Neural cell (in vitro differentiated cells): Measurements from ENCODE around the gene RAET1G. TPM values are rescaled to one million over a fixed set of nuclear protein-coding genes. Genes with fewer than 3 reads are reported as not detected.
"Not testable (repeated sequence)": the region's sequence is repeated elsewhere in the genome, so short reads cannot be mapped to it uniquely, and the experiment has no call there.

ENCODE experiments used
- H2AFZ ChIP-seq: fragments of 200-600, 300-800 bp; sonication (generic), shearing (Covaris generic); 2 replicates; pipeline ENCODE4 v1.6.0; 2014; ENCODE audit warnings: low read depth, mild to moderate bottlenecking, antibody characterized with exemption, low read length, moderate library complexity
- H3F3A ChIP-seq: fragments of 200-600 bp; shearing (Covaris generic); 2 replicates; pipeline ENCODE4 v1.6.1; 2016; ENCODE audit warnings: mild to moderate bottlenecking, moderate library complexity, mixed read lengths, antibody characterized with exemption, low read length; ENCODE audit not compliant: insufficient read depth, poor library complexity, severe bottlenecking
- H3K27ac ChIP-seq: fragments of 200-600, 300-800 bp; sonication (generic), shearing (Covaris generic); 2 replicates; pipeline ENCODE4 v1.5.1; 2014; ENCODE audit warnings: mild to moderate bottlenecking, low read length, moderate library complexity
- H3K27me3 ChIP-seq: fragments of 300-800, 200-600 bp; sonication (generic), shearing (Covaris generic); 2 replicates; pipeline ENCODE4 v1.6.0; 2014; ENCODE audit warnings: mild to moderate bottlenecking, low read depth, low read length, moderate library complexity; ENCODE audit not compliant: insufficient read depth
- H3K36me3 ChIP-seq: fragments of 300-800, 200-600 bp; sonication (generic), shearing (Covaris generic); 2 replicates; pipeline ENCODE4 v1.5.1; 2014; ENCODE audit warnings: mild to moderate bottlenecking, antibody characterized with exemption, low read length, moderate library complexity; ENCODE audit not compliant: insufficient read depth
- H3K4me2 ChIP-seq: fragments of 300-800, 200-600 bp; sonication (generic), shearing (Covaris generic); 2 replicates; pipeline ENCODE4 v1.6.0; 2014; ENCODE audit warnings: mild to moderate bottlenecking, low read length
- H3K4me3 ChIP-seq: fragments of 300-800, 200-600 bp; sonication (generic), shearing (Covaris generic); 2 replicates; pipeline ENCODE4 v1.5.1; 2014; ENCODE audit warnings: mild to moderate bottlenecking, low read length, moderate library complexity
- H3K79me2 ChIP-seq: fragments of 200-600 bp; shearing (Covaris generic); replicated peaks from 2 replicates; pipeline ENCODE4 v1.6.0; 2014; ENCODE audit warnings: mild to moderate bottlenecking, low read length, moderate library complexity; ENCODE audit not compliant: insufficient read depth
- H3K9ac ChIP-seq: fragments of 300-800, 200-600 bp; sonication (generic), shearing (Covaris generic); 2 replicates; pipeline ENCODE4 v1.6.1; 2016; ENCODE audit warnings: mild to moderate bottlenecking, low read length, mixed read lengths
- H3K9me2 ChIP-seq: fragments of 200-600 bp; shearing (Covaris generic); 2 replicates; pipeline ENCODE4 v1.6.1; 2016; ENCODE audit warnings: mild to moderate bottlenecking, low read length, mixed read lengths; ENCODE audit not compliant: insufficient read depth
- H3K9me3 ChIP-seq: fragments of 200-600, 300-800 bp; sonication (generic), shearing (Covaris generic); 2 replicates; pipeline ENCODE4 v1.6.1; 2016; ENCODE audit warnings: mild to moderate bottlenecking, mixed run types, low read length, moderate library complexity, mixed read lengths
- H4K20me1 ChIP-seq: fragments of 200-600 bp; shearing (Covaris generic); 2 replicates; pipeline ENCODE4 v1.6.1; 2016; ENCODE audit warnings: mild to moderate bottlenecking, mixed run types; ENCODE audit not compliant: insufficient read depth
- EP300 ChIP-seq: fragments of 450-650 bp; conservative IDR thresholded peaks from 2 replicates; pipeline ENCODE4 v1.6.1; 2014; ENCODE audit warnings: antibody characterized with exemption, mild to moderate bottlenecking, moderate library complexity; ENCODE audit not compliant: poor library complexity, severe bottlenecking
- EZH2 ChIP-seq: fragments of 200-600, 300-800 bp; shearing (Covaris generic), sonication (generic); IDR thresholded peaks from 2 replicates; pipeline ENCODE4 v1.6.1; 2014; ENCODE audit warnings: antibody characterized with exemption, low read length, borderline replicate concordance, mild to moderate bottlenecking; ENCODE audit not compliant: insufficient read depth, poor library complexity, severe bottlenecking
- MXI1 ChIP-seq: fragments of 450-650 bp; conservative IDR thresholded peaks from 2 replicates; pipeline ENCODE4 v1.6.1; 2014; ENCODE audit warnings: antibody characterized with exemption, mild to moderate bottlenecking; ENCODE audit not compliant: poor library complexity, severe bottlenecking
- POLR2AphosphoS5 ChIP-seq: IDR thresholded peaks from 2 replicates; pipeline ENCODE4 v1.6.1; 2012
- RAD21 ChIP-seq: fragments of 450-650 bp; conservative IDR thresholded peaks from 2 replicates; pipeline ENCODE4 v1.6.1; 2014; ENCODE audit warnings: antibody characterized with exemption, mild to moderate bottlenecking, moderate library complexity
- SMC3 ChIP-seq: fragments of 450-650 bp; conservative IDR thresholded peaks from 2 replicates; pipeline ENCODE4 v1.6.1; 2014; ENCODE audit warnings: antibody characterized with exemption, mild to moderate bottlenecking, moderate library complexity; ENCODE audit not compliant: poor library complexity
- TAF1 ChIP-seq: IDR thresholded peaks from 2 replicates; pipeline ENCODE4 v1.6.1; 2012; ENCODE audit warnings: low read depth
- polyA plus RNA-seq: library from polyadenylated mRNA; depleted of rRNA; stranded (reverse); fragments of >200 nt; gene quantifications from 2 replicates; pipeline ENCODE4 v1.2.3, GENCODE V29; 2014
- TF ChIP-seq, protein P1 (sequence below): IDR thresholded peaks from 2 replicates; pipeline ENCODE4 v1.6.1; 2012; ENCODE audit warnings: borderline replicate concordance
- TF ChIP-seq, protein P2 (sequence below): fragments of 450-650 bp; IDR thresholded peaks from 2 replicates; pipeline ENCODE4 v1.5.1; 2014; ENCODE audit warnings: antibody characterized with exemption, mild to moderate bottlenecking, moderate library complexity; ENCODE audit not compliant: poor library complexity, severe bottlenecking

RAET1G gene
- polyA plus RNA-seq, 1 donor from 2014 or later = not detected

DNA sequence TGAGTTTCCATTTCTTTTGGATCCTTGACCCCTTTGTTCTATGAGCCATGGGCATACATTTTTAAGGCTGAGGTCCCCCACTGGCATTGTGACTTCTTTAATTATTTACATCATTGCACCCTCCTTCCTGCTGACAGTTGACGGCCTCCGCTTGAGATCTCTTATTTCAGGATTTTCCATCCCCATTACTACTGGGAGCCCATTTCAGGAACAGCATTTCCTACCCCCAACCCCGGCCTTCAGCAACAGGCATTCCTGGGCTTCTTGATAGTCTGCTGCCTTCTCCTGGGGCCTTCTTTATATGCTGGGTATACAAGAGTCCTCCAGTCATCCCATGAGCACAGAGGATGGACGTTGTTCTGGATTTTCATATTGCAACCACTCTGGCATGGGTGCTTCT lies 44.7 kb upstream of the RAET1G start:
- Histone ChIP-seq H3K27me3 (peaks cover 49% of the 10 kb centered on the region), H3K9me2 (no peaks in the 10 kb centered on the region)

DNA sequence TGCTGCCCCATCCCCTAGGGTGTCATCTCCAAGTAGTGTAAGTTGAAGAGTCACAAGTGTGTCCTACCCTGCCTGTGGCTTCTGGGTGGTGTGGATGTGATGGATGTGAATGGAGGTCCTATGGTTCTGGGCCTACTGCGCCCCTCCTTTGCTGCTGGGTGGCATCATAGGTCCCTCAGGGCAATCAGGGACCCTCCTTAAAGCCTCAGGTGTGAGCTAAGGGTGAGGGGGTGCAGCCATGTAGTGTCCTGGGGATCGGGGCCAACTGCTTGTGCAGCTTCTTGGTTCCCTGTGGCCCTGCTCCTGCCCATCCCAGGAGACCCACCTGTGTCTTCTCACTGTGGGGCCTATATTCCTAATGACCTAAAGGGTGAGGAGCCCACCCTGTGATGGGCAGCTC lies 43.4 kb upstream of the RAET1G start:
- H3F3A ChIP-seq, H3K27ac ChIP-seq, H3K36me3 ChIP-seq, H3K9me3 ChIP-seq, H3K9ac ChIP-seq, H3K4me2 ChIP-seq, H3K79me2 ChIP-seq, H4K20me1 ChIP-seq, H3K9me2 ChIP-seq, H3K4me3 ChIP-seq, H2AFZ ChIP-seq: not testable (repeated sequence)
- H3K27me3 ChIP-seq = peaks cover 61% of the 10 kb centered on the region

More for the DNA sequence above, 44.7 kb upstream of the RAET1G start:
- no peak overlapping the region for H2AFZ ChIP-seq
- no peak overlapping the region for H3K4me2 ChIP-seq
- no peak overlapping the region for H3K27ac ChIP-seq
- H3F3A ChIP-seq = no peaks in the 10 kb centered on the region
- no peak overlapping the region for H3K9ac ChIP-seq
- no peaks in the 10 kb centered on the region for H3K36me3 ChIP-seq
- H3K79me2 ChIP-seq = no peaks in the 10 kb centered on the region
- no peak overlapping the region for H3K4me3 ChIP-seq
- H3K9me3 ChIP-seq = no peaks in the 10 kb centered on the region
- H4K20me1 ChIP-seq = no peaks in the 10 kb centered on the region
- TF ChIP-seq MXI1 = no peak
- TF ChIP-seq SMC3 = no peak
- no peak for TF ChIP-seq EZH2
- TF ChIP-seq TAF1 = no peak
- TF ChIP-seq, protein P1, sequence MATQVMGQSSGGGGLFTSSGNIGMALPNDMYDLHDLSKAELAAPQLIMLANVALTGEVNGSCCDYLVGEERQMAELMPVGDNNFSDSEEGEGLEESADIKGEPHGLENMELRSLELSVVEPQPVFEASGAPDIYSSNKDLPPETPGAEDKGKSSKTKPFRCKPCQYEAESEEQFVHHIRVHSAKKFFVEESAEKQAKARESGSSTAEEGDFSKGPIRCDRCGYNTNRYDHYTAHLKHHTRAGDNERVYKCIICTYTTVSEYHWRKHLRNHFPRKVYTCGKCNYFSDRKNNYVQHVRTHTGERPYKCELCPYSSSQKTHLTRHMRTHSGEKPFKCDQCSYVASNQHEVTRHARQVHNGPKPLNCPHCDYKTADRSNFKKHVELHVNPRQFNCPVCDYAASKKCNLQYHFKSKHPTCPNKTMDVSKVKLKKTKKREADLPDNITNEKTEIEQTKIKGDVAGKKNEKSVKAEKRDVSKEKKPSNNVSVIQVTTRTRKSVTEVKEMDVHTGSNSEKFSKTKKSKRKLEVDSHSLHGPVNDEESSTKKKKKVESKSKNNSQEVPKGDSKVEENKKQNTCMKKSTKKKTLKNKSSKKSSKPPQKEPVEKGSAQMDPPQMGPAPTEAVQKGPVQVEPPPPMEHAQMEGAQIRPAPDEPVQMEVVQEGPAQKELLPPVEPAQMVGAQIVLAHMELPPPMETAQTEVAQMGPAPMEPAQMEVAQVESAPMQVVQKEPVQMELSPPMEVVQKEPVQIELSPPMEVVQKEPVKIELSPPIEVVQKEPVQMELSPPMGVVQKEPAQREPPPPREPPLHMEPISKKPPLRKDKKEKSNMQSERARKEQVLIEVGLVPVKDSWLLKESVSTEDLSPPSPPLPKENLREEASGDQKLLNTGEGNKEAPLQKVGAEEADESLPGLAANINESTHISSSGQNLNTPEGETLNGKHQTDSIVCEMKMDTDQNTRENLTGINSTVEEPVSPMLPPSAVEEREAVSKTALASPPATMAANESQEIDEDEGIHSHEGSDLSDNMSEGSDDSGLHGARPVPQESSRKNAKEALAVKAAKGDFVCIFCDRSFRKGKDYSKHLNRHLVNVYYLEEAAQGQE = no peak
- no peak for TF ChIP-seq POLR2AphosphoS5
- TF ChIP-seq, protein P2, sequence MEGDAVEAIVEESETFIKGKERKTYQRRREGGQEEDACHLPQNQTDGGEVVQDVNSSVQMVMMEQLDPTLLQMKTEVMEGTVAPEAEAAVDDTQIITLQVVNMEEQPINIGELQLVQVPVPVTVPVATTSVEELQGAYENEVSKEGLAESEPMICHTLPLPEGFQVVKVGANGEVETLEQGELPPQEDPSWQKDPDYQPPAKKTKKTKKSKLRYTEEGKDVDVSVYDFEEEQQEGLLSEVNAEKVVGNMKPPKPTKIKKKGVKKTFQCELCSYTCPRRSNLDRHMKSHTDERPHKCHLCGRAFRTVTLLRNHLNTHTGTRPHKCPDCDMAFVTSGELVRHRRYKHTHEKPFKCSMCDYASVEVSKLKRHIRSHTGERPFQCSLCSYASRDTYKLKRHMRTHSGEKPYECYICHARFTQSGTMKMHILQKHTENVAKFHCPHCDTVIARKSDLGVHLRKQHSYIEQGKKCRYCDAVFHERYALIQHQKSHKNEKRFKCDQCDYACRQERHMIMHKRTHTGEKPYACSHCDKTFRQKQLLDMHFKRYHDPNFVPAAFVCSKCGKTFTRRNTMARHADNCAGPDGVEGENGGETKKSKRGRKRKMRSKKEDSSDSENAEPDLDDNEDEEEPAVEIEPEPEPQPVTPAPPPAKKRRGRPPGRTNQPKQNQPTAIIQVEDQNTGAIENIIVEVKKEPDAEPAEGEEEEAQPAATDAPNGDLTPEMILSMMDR = no peak
- TF ChIP-seq EP300 = no peak
- TF ChIP-seq RAD21 = no peak
